Cardiac muscle cell (in vitro differentiated cells and primary cell): Measurements from ENCODE around the gene GUCY1A1. TPM values are rescaled to one million over a fixed set of nuclear protein-coding genes. Genes with fewer than 3 reads are reported as not detected.

Experiments used
- DNase-seq, 2 donors: peaks; one replicate each; pipeline versions ENCODE4 v3.0.0 to v3.0.0-alpha.2; 2010 to 2017; ENCODE audit warnings: low read depth in 1 of 2, low spot score in 1 of 2
- H3K27ac ChIP-seq: fragments of 200-600 bp; sonication (generic); 2 replicates; pipeline ENCODE4 v1.5.1; 2016
- H3K27me3 ChIP-seq: fragments of 200-600 bp; sonication (generic); 2 replicates; pipeline ENCODE4 v1.6.0; 2016; ENCODE audit warnings: control low read depth
- H3K36me3 ChIP-seq: fragments of 200-600 bp; sonication (generic); 2 replicates; pipeline ENCODE4 v1.5.1; 2016; ENCODE audit warnings: control low read depth
- H3K4me1 ChIP-seq: fragments of 200-600 bp; sonication (generic); 2 replicates; pipeline ENCODE4 v1.8.1; 2017; ENCODE audit warnings: low read depth, mild to moderate bottlenecking, mixed run types
- H3K4me3 ChIP-seq: fragments of 200-600 bp; sonication (generic); 2 replicates; pipeline ENCODE4 v1.5.1; 2016; ENCODE audit warnings: mild to moderate bottlenecking
- H3K9me3 ChIP-seq: fragments of 200-600 bp; sonication (generic); 2 replicates; pipeline ENCODE4 v1.5.1; 2017; ENCODE audit warnings: low read depth, mild to moderate bottlenecking, control low read depth
- polyA plus RNA-seq: library from polyadenylated mRNA; unstranded; fragments of >200 nt; fragmentation: Nextera tagmentation; extraction: Ambion mirVana; gene quantifications from 2 replicates; pipeline ENCODE4 v1.2.1, GENCODE V29; 2016
- total RNA-seq: library from RNA; depleted of rRNA; stranded (reverse); fragments of >200 nt; gene quantifications from 2 replicates; pipeline ENCODE4 v1.2.3, GENCODE V29; 2016
- TF ChIP-seq, protein P1 (sequence below): IDR thresholded peaks from 2 replicates; pipeline ENCODE4 v1.5.1; 2012; ENCODE audit warnings: low read depth, mild to moderate bottlenecking, low read length

Gene GUCY1A1
- total and polyA plus RNA-seq, 2 experiments from 2014 or later, result 92.9 to 123 TPM

DNA sequence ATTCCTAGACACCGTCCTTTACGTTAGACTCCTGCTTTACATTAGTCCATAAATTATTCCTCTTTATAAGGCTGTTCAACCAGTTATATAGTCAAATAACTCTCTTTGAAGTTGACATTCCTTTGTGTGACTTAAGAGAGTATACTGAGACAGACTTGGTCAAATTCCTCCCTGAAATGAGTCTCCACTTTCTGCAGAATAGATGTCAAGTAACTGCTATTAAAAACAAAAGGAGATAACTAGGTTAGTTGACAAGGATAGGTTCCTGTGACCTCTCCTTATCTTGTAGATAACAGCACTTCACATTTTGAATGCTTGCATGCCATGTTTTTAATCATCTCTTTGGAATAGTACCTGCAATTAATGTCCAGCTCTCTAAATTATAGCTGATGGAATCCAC is 5.7 kb downstream of the GUCY1A1 start:
- no peaks in the 10 kb centered on the region for H3K9me3 ChIP-seq
- peak in 1 of 2 donors; percentile 19 for DNase-seq
- TF ChIP-seq, protein P1, sequence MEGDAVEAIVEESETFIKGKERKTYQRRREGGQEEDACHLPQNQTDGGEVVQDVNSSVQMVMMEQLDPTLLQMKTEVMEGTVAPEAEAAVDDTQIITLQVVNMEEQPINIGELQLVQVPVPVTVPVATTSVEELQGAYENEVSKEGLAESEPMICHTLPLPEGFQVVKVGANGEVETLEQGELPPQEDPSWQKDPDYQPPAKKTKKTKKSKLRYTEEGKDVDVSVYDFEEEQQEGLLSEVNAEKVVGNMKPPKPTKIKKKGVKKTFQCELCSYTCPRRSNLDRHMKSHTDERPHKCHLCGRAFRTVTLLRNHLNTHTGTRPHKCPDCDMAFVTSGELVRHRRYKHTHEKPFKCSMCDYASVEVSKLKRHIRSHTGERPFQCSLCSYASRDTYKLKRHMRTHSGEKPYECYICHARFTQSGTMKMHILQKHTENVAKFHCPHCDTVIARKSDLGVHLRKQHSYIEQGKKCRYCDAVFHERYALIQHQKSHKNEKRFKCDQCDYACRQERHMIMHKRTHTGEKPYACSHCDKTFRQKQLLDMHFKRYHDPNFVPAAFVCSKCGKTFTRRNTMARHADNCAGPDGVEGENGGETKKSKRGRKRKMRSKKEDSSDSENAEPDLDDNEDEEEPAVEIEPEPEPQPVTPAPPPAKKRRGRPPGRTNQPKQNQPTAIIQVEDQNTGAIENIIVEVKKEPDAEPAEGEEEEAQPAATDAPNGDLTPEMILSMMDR, result no peak
- H3K36me3 ChIP-seq, result peaks cover 5% of the 10 kb centered on the region
- peak overlapping the region; percentile 99 for H3K27ac ChIP-seq
- H3K27me3 ChIP-seq, result no peaks in the 10 kb centered on the region
- H3K4me1 ChIP-seq, result peaks cover 81% of the 10 kb centered on the region
- peak overlapping the region; percentile 10 for H3K4me3 ChIP-seq

- TF ChIP-seq, protein P1, result no peak
- H3K4me3 ChIP-seq, result no peak overlapping the region
- H3K27me3 ChIP-seq, result no peaks in the 10 kb centered on the region
- no peaks in the 10 kb centered on the region for H3K9me3 ChIP-seq
- DNase-seq, result no peak
- H3K4me1 ChIP-seq, result peaks cover 92% of the 10 kb centered on the region
- peak overlapping the region; percentile 99 for H3K27ac ChIP-seq
- peaks cover 5% of the 10 kb centered on the region for H3K36me3 ChIP-seq
These were observed 6.9 kb downstream of the GUCY1A1 start for GRCh38 chr4:155673453-155673979.

DNA sequence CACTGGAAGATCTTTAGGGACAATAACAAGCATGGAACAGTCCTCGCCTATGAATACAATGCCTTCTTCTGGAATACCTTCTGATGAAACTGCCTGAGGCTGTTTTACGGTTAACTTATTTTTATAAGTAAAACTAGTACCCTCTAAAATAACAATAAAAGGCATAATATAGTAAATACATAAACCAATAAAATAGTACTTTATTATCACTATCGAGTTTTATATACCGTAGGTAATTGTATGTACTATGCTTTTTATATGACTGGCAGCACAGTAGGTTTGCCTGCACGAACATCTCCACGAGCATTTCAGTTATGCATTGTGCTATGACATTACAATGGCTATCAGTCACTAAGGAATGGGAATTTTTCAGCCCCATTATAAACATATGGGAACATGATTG is 8.0 kb downstream of the GUCY1A1 start:
- Histone ChIP-seq H3K27me3 (no peaks in the 10 kb centered on the region), H3K9me3 (no peaks in the 10 kb centered on the region), H3K36me3 (peaks cover 5% of the 10 kb centered on the region), H3K4me3 (no peak overlapping the region), H3K27ac (peak overlapping the region; percentile 99), H3K4me1 (peaks cover 94% of the 10 kb centered on the region)
- no peak for DNase-seq
- TF ChIP-seq, protein P1, result no peak

DNA sequence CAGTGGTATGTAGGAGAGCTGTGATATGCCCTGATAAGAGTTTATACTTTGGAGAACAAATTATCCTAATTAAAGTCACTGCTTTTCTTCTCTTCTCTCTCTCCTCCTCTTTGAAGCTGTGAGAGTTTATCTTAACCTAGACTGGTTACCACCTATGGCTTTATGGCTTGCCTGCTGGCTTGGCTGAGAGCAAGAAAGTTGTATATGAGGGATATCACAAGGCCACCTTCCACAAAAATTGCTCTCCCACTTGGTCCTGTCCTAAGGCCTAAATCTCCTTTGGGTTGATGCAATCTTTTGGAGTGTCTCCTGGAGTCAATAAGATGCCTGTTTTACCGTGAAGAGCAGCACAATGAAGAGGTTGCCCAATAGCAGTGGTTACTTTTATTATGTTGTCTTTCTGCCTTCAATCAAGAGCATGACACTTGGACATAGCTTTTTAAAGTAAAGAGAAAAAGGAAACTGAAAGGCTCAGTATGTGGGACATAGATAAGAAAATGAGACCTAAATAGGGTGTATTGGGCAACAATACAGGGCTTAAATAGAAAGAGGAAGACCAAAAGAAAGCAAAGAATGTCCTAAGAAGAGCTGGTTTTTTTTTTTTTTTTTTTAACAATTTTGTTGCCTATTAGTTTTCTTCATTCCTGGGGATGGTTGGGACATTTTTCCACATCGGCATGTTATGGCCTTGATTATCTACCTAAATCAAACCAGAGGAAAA is 9.2 kb downstream of the GUCY1A1 start:
- Histone ChIP-seq H3K4me1 (peaks cover 85% of the 10 kb centered on the region), H3K4me3 (no peak overlapping the region), H3K27ac (peak overlapping the region; percentile 99), H3K9me3 (no peaks in the 10 kb centered on the region), H3K27me3 (no peaks in the 10 kb centered on the region), H3K36me3 (no peaks in the 10 kb centered on the region)
- peak in 1 of 2 donors; percentile 39 for DNase-seq
- TF ChIP-seq, protein P1, result no peak

GRCh38 chr4:155676430-155676825 is 9.8 kb downstream of the GUCY1A1 start:
- H3K27ac ChIP-seq, result peak overlapping the region; percentile 99
- H3K27me3 ChIP-seq, result no peaks in the 10 kb centered on the region
- H3K9me3 ChIP-seq, result no peaks in the 10 kb centered on the region
- TF ChIP-seq, protein P1, result no peak
- peak in 1 of 2 donors; percentile 42 for DNase-seq
- H3K4me3 ChIP-seq, result no peak overlapping the region
- H3K4me1 ChIP-seq, result peaks cover 84% of the 10 kb centered on the region
- no peaks in the 10 kb centered on the region for H3K36me3 ChIP-seq
